ENCODE data around the gene NEMP1.

DNA sequence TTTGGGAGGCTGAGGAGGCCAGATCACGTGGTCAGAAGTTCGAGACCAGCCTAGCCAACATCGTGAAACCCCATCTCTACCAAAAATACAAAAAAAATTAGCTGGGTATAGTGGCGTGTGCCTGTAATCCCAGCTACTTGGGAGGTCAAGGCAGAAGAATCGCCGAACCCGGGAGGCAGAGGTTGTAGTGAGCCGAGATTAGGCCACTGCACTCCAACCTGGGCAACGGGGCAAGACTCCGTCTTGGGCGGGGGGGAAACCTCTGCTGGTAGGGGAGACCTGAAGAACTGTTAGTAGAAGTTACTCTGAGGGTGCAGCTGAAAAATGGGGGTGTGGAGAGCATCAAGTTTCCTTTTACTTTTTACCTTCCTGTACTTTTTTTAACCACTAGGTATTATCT is 47.5 kb upstream of the NEMP1 start:
- TF ChIP-seq, protein P1, sequence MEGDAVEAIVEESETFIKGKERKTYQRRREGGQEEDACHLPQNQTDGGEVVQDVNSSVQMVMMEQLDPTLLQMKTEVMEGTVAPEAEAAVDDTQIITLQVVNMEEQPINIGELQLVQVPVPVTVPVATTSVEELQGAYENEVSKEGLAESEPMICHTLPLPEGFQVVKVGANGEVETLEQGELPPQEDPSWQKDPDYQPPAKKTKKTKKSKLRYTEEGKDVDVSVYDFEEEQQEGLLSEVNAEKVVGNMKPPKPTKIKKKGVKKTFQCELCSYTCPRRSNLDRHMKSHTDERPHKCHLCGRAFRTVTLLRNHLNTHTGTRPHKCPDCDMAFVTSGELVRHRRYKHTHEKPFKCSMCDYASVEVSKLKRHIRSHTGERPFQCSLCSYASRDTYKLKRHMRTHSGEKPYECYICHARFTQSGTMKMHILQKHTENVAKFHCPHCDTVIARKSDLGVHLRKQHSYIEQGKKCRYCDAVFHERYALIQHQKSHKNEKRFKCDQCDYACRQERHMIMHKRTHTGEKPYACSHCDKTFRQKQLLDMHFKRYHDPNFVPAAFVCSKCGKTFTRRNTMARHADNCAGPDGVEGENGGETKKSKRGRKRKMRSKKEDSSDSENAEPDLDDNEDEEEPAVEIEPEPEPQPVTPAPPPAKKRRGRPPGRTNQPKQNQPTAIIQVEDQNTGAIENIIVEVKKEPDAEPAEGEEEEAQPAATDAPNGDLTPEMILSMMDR (conservative IDR thresholded peaks at IDR 0.05 in 1 of 2, IDR thresholded peaks at IDR 0.05 in 1 of 2; ENCODE audit: extremely low read depth in 1 of 2, insufficient read depth in 1 of 2, low read depth in 1 of 2, low read length in 2 of 2): no peak
- no peak for TF ChIP-seq EZH2 (IDR thresholded peaks at IDR 0.05; ENCODE audit: borderline replicate concordance, low read length)

Measured in mammary epithelial cell (primary cell).